HL-60/S4 treated with retinoic acid at 250 ng/mL for 4 days and 3 days (cell line): Measurements from ENCODE around the gene CDKN2B-AS1.

ENCODE experiments used
- in situ Hi-C: fragments of 300-500 bp; cut with MboI; formaldehyde crosslinking; loops from 2 replicates; pipeline ENCODE4 v1.7.0; 2022; ENCODE audit warnings: low sequenced_read_pairs

The CDKN2B-AS1 gene

GRCh38 chr9:22147813-22148527 is 153.4 kb downstream of the CDKN2B-AS1 start:
- in situ Hi-C loops, result no loop called here

- in situ Hi-C loops, result no loop called here
Observed at GRCh38 chr9:22148528-22148875, 153.9 kb downstream of the CDKN2B-AS1 start.

- in situ Hi-C loops, result no loop called here
Observed at GRCh38 chr9:22148876-22149637, 154.5 kb downstream of the CDKN2B-AS1 start.

GRCh38 chr9:22154064-22154463 is 159.5 kb downstream of the CDKN2B-AS1 start:
- in situ Hi-C loops, result no loop called here

- in situ Hi-C loops, result no loop called here
Observed at GRCh38 chr9:22156586-22156985, 162.0 kb downstream of the CDKN2B-AS1 start.

- in situ Hi-C loops, result no loop called here
Observed at GRCh38 chr9:22157276-22157675, 162.7 kb downstream of the CDKN2B-AS1 start.

GRCh38 chr9:22157828-22158227 is 163.2 kb downstream of the CDKN2B-AS1 start:
- in situ Hi-C loops, result no loop called here

GRCh38 chr9:22158271-22158670 is 163.7 kb downstream of the CDKN2B-AS1 start:
- in situ Hi-C loops, result no loop called here

GRCh38 chr9:22158927-22159346 is 164.3 kb downstream of the CDKN2B-AS1 start:
- in situ Hi-C loops, result no loop called here

GRCh38 chr9:22159586-22159985 is 165.0 kb downstream of the CDKN2B-AS1 start:
- in situ Hi-C loops, result no loop called here

GRCh38 chr9:22160221-22160620 is 165.6 kb downstream of the CDKN2B-AS1 start:
- in situ Hi-C loops, result no loop called here

- in situ Hi-C loops, result no loop called here
Observed at GRCh38 chr9:22165144-22165543, 170.6 kb downstream of the CDKN2B-AS1 start.

- in situ Hi-C loops, result no loop called here
Observed at GRCh38 chr9:22169243-22169642, 174.7 kb downstream of the CDKN2B-AS1 start.

- in situ Hi-C loops, result no loop called here
Observed at GRCh38 chr9:22169727-22170503, 175.3 kb downstream of the CDKN2B-AS1 start.
